ENCODE results near the gene PLOD1.

Gene PLOD1

DNA sequence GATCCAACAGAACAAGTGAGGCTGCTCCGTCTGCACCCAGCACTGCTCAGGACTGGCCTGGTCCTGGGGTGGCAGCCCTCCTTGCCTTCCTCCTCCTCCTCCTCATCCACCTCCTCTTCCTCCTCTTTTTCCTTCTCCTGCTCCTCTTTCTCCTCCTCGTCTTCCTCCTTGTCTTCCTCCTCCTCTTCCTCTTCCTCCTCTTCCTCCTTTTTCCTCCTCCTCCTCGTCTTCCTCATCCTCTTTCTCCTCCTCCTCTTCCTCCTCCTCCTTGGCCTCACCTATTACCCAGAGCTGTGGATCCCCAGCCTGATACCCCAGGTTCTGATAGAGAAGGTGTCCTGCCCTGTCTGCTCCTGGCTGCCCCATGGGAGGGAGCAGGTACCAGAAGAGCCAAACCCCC, 29.1 kb downstream of the PLOD1 start:
- no peak overlapping the region for H3K27ac ChIP-seq (ENCODE audit: low read depth, low read length)
- H3K27me3 ChIP-seq (ENCODE audit: control insufficient read depth, low read length): no peaks in the 10 kb centered on the region
- no peaks in the 10 kb centered on the region for H3K79me2 ChIP-seq (ENCODE audit: control insufficient read depth, low read length)
- no peaks in the 10 kb centered on the region for H3F3A ChIP-seq (ENCODE audit: control insufficient read depth, insufficient read depth)
- TF ChIP-seq, protein P1, sequence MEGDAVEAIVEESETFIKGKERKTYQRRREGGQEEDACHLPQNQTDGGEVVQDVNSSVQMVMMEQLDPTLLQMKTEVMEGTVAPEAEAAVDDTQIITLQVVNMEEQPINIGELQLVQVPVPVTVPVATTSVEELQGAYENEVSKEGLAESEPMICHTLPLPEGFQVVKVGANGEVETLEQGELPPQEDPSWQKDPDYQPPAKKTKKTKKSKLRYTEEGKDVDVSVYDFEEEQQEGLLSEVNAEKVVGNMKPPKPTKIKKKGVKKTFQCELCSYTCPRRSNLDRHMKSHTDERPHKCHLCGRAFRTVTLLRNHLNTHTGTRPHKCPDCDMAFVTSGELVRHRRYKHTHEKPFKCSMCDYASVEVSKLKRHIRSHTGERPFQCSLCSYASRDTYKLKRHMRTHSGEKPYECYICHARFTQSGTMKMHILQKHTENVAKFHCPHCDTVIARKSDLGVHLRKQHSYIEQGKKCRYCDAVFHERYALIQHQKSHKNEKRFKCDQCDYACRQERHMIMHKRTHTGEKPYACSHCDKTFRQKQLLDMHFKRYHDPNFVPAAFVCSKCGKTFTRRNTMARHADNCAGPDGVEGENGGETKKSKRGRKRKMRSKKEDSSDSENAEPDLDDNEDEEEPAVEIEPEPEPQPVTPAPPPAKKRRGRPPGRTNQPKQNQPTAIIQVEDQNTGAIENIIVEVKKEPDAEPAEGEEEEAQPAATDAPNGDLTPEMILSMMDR (IDR thresholded peaks at IDR 0.05; ENCODE audit: low read depth, low read length, poor library complexity, severe bottlenecking): no peak
- no peak for TF ChIP-seq EZH2phosphoT487 (IDR thresholded peaks at IDR 0.05; ENCODE audit: borderline replicate concordance, low read length)
- peaks cover 25% of the 10 kb centered on the region for H3K36me3 ChIP-seq (ENCODE audit: control insufficient read depth, low read length)
- peaks cover 14% of the 10 kb centered on the region; the same call in 1 of the 2 replicates for H3K4me1 ChIP-seq (ENCODE audit: control insufficient read depth, low read length)
- no peaks in the 10 kb centered on the region for H3K9me3 ChIP-seq (ENCODE audit: control insufficient read depth, insufficient read depth, low read length)
- no peaks in the 10 kb centered on the region for H4K20me1 ChIP-seq (ENCODE audit: control insufficient read depth, insufficient read depth, low read depth, low read length)
- H3K4me3 ChIP-seq (ENCODE audit: low read length): no peak overlapping the region
- no peaks in the 10 kb centered on the region for H3K9me2 ChIP-seq (replicated peaks; ENCODE audit: control insufficient read depth, low read length)
- H3K4me2 ChIP-seq (ENCODE audit: low read length): no peak overlapping the region

DNA sequence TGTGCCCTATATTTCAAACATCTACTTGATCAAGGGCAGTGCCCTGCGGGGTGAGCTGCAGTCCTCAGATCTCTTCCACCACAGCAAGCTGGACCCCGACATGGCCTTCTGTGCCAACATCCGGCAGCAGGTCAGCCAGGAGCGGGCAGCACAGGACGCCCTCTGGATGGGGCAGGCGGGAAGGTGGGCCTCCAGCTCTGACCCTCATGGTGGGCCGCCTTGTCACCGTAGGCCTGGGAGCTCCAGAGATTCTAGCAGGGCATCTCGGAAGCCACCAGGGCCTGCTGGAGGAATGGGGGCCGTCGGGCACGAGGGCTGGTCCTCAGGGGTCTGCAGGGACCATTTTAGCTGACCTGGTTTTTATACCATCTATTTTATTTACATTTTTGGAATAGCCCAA, 30.1 kb downstream of the PLOD1 start:
- Histone ChIP-seq H3K27ac (ENCODE audit: low read depth, low read length) (no peak overlapping the region), H3K27me3 (ENCODE audit: control insufficient read depth, low read length) (no peaks in the 10 kb centered on the region), H3K36me3 (ENCODE audit: control insufficient read depth, low read length) (peaks cover 27% of the 10 kb centered on the region), H4K20me1 (ENCODE audit: control insufficient read depth, insufficient read depth, low read depth, low read length) (no peaks in the 10 kb centered on the region), H3F3A (ENCODE audit: control insufficient read depth, insufficient read depth) (no peaks in the 10 kb centered on the region), H3K4me1 (ENCODE audit: control insufficient read depth, low read length) (peaks cover 14% of the 10 kb centered on the region; the same call in 1 of the 2 replicates), H3K4me2 (ENCODE audit: low read length) (no peak overlapping the region), H3K9me3 (ENCODE audit: control insufficient read depth, insufficient read depth, low read length) (no peaks in the 10 kb centered on the region), H3K4me3 (ENCODE audit: low read length) (no peak overlapping the region), H3K79me2 (ENCODE audit: control insufficient read depth, low read length) (no peaks in the 10 kb centered on the region), H3K9me2 (replicated peaks; ENCODE audit: control insufficient read depth, low read length) (no peaks in the 10 kb centered on the region)
- TF ChIP-seq, protein P1 (IDR thresholded peaks at IDR 0.05; ENCODE audit: low read depth, low read length, poor library complexity, severe bottlenecking): no peak
- TF ChIP-seq EZH2phosphoT487 (IDR thresholded peaks at IDR 0.05; ENCODE audit: borderline replicate concordance, low read length): no peak

DNA sequence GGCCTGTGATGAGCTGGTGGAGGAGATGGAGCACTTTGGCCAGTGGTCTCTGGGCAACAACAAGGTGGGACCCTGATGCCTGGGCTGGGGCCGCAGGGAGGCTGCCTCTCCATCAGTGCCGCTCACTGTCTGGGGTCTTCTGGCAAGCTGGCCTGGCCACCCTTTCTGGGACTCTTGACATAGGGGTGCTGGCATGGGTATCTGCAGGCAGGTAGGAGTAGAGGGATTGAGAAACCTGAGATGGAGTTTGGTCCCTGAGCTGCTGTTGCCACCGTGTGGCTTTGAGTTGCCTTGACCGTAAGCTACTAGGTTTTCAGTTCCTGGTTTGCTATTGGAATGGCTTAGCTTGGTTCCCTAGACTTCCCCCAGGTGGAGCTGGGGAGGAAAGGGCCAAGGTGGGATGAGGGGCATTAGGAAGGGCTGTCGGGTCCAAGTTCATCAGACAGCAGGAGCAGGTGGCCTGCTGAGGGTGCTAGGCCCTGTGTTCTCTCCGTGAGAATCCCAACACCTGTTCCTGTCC, 32.6 kb downstream of the PLOD1 start:
- no peaks in the 10 kb centered on the region for H3F3A ChIP-seq (ENCODE audit: control insufficient read depth, insufficient read depth)
- no peaks in the 10 kb centered on the region for H3K9me2 ChIP-seq (replicated peaks; ENCODE audit: control insufficient read depth, low read length)
- no peaks in the 10 kb centered on the region for H3K27me3 ChIP-seq (ENCODE audit: control insufficient read depth, low read length)
- H3K36me3 ChIP-seq (ENCODE audit: control insufficient read depth, low read length): peaks cover 23% of the 10 kb centered on the region
- no peak overlapping the region for H3K4me2 ChIP-seq (ENCODE audit: low read length)
- H3K27ac ChIP-seq (ENCODE audit: low read depth, low read length): no peak overlapping the region
- no peak overlapping the region for H3K4me3 ChIP-seq (ENCODE audit: low read length)
- peaks cover 6% of the 10 kb centered on the region; the same call in 1 of the 2 replicates for H3K4me1 ChIP-seq (ENCODE audit: control insufficient read depth, low read length)
- no peaks in the 10 kb centered on the region for H4K20me1 ChIP-seq (ENCODE audit: control insufficient read depth, insufficient read depth, low read depth, low read length)
- no peak for TF ChIP-seq EZH2phosphoT487 (IDR thresholded peaks at IDR 0.05; ENCODE audit: borderline replicate concordance, low read length)
- TF ChIP-seq, protein P1 (IDR thresholded peaks at IDR 0.05; ENCODE audit: low read depth, low read length, poor library complexity, severe bottlenecking): peak; percentile 69
- H3K9me3 ChIP-seq (ENCODE audit: control insufficient read depth, insufficient read depth, low read length): no peaks in the 10 kb centered on the region
- no peaks in the 10 kb centered on the region for H3K79me2 ChIP-seq (ENCODE audit: control insufficient read depth, low read length)
